Upper lobe of right lung (tissue), 1 donor: ENCODE measurements around the gene LBX2. TPM values are rescaled to one million over a fixed set of nuclear protein-coding genes. Genes with fewer than 3 reads are reported as not detected.
A peak's percentile ranks its signal among the peaks of the same experiment; 100 is the strongest.

Experiments
- ATAC-seq: fragments of 200-7000 bp; cut with Tn5 transposase; one replicate; pipeline ENCODE4 v1.9.1; 2020; ENCODE audit warnings: mild to moderate bottlenecking, moderate library complexity
- DNase-seq: peaks from one replicate; pipeline ENCODE4 v3.0.0-alpha.2; 2020
- H3K27ac ChIP-seq: fragments of 200-600 bp; one replicate; pipeline ENCODE4 v1.8.0; 2022
- H3K27me3 ChIP-seq: fragments of 200-600 bp; one replicate; pipeline ENCODE4 v1.8.0; 2022; ENCODE audit warnings: mild to moderate bottlenecking
- H3K36me3 ChIP-seq: fragments of 200-600 bp; one replicate; pipeline ENCODE4 v1.8.0; 2022
- H3K4me1 ChIP-seq: fragments of 200-600 bp; one replicate; pipeline ENCODE4 v1.8.0; 2022
- H3K4me3 ChIP-seq: fragments of 200-600 bp; one replicate; pipeline ENCODE4 v1.8.0; 2022; ENCODE audit warnings: mild to moderate bottlenecking
- H3K9me3 ChIP-seq: fragments of 200-600 bp; one replicate; pipeline ENCODE4 v1.8.0; 2022
- CTCF ChIP-seq: fragments of 200-600 bp; IDR thresholded peaks from one replicate; pipeline ENCODE4 v1.8.0; 2022; ENCODE audit warnings: antibody characterized with exemption
- intact Hi-C: fragments of 100-400 bp; cut with DNase I; formaldehyde crosslinking; loops from one replicate; pipeline ENCODE4 v1.11.0; 2022
- total RNA-seq: library from RNA; stranded (reverse); fragmentation: NEBNext Ultra II Directional; extraction: Animal tissue kit (Norgen Biotek cat#: 25700); gene quantifications from one replicate; pipeline ENCODE4 v1.2.1, GENCODE V29; 2021
- donor health status: DM: no; HTN: yes; CAD: no; lungs with severe emphysema.

Gene LBX2
- total RNA-seq, 1 donor from 2014 or later: 1.8 TPM

GRCh38 chr2:74524955-74525716 is 25.7 kb upstream of the LBX2 start:
- no peak overlapping the region for H3K27ac ChIP-seq
- H3K36me3 ChIP-seq: peaks cover 22% of the 10 kb centered on the region
- no peak for ATAC-seq
- peaks cover 5% of the 10 kb centered on the region for H3K27me3 ChIP-seq
- no peak for DNase-seq
- intact Hi-C loops: no loop called here
- TF ChIP-seq CTCF: no peak
- H3K4me1 ChIP-seq: peaks cover 10% of the 10 kb centered on the region
- H3K4me3 ChIP-seq: no peak overlapping the region
- no peaks in the 10 kb centered on the region for H3K9me3 ChIP-seq

GRCh38 chr2:74524005-74524404 is 24.6 kb upstream of the LBX2 start:
- H3K4me1 ChIP-seq: peaks cover 10% of the 10 kb centered on the region
- no peak overlapping the region for H3K4me3 ChIP-seq
- no peaks in the 10 kb centered on the region for H3K9me3 ChIP-seq
- DNase-seq: no peak
- no peak overlapping the region for H3K27ac ChIP-seq
- ATAC-seq: no peak
- intact Hi-C loops: no loop called here
- no peak for TF ChIP-seq CTCF
- H3K36me3 ChIP-seq: peaks cover 22% of the 10 kb centered on the region
- H3K27me3 ChIP-seq: peaks cover 16% of the 10 kb centered on the region

- Histone ChIP-seq H3K36me3 (peaks cover 17% of the 10 kb centered on the region), H3K27ac (no peak overlapping the region), H3K9me3 (no peaks in the 10 kb centered on the region), H3K4me3 (no peak overlapping the region), H3K4me1 (no peaks in the 10 kb centered on the region), H3K27me3 (peaks cover 30% of the 10 kb centered on the region)
- no peak for ATAC-seq
- TF ChIP-seq CTCF: no peak
- DNase-seq: no peak
- intact Hi-C loops: no loop called here
Observed at GRCh38 chr2:74522516-74522915, 23.1 kb upstream of the LBX2 start.

- Histone ChIP-seq H3K36me3 (no peaks in the 10 kb centered on the region), H3K9me3 (no peaks in the 10 kb centered on the region), H3K4me3 (peak overlapping the region; percentile 38), H3K27me3 (peaks cover 89% of the 10 kb centered on the region), H3K27ac (no peak overlapping the region), H3K4me1 (peaks cover 14% of the 10 kb centered on the region)
- TF ChIP-seq CTCF: no peak
- ATAC-seq (no peak), DNase-seq (no peak)
- intact Hi-C loops: no loop called here
Observed at GRCh38 chr2:74516650-74517049, 17.2 kb upstream of the LBX2 start.

GRCh38 chr2:74515981-74516633 is 16.7 kb upstream of the LBX2 start:
- Histone ChIP-seq H3K27me3 (peaks cover 94% of the 10 kb centered on the region), H3K27ac (no peak overlapping the region), H3K4me1 (peaks cover 14% of the 10 kb centered on the region), H3K4me3 (peak overlapping the region; percentile 38), H3K9me3 (no peaks in the 10 kb centered on the region), H3K36me3 (no peaks in the 10 kb centered on the region)
- ATAC-seq (peak; percentile 82), DNase-seq (peak; percentile 83)
- intact Hi-C loops: no loop called here
- no peak for TF ChIP-seq CTCF
